RCC 7860 (cell line): ENCODE measurements around the gene TMEM81.

ENCODE experiments used
- DNase-seq: peaks from one replicate; pipeline ENCODE4 v3.0.0-alpha.2; 2015; ENCODE audit warnings: low spot score
- FAIRE-seq: peaks from 2 replicates; lab custom pipeline; 2012; peaks lifted over from hg19 to GRCh38; lab: Jason Lieb, UNC

The TMEM81 gene

GRCh38 chr1:205077158-205077933, 6.9 kb downstream of the TMEM81 start:
- DNase-seq (no peak), FAIRE-seq (no peak)

DNA sequence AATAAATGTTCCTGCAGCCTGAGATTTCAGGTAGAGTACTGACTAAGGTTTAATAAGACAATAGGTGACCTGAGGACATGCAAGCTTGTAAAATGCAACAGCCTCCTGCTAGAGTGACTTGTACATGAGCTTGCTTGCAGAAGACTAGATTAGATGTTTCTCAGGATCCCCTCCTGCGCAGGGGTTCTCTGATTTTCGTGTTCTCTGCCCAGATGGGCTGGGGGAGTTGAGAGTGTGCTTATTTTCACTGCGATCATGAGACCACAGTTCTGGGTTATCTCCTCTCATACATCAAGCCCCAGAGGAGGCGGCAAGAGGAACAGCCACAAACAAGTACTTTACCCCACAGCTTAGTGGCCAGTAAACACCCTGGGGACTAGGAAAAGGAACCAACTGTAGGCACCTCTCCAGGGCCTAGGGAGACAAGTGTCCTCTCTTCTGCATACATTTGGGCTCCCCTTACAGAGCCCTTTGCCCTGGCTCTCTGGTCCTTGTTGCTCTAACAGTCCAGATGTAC, 8.0 kb downstream of the TMEM81 start:
- no peak for FAIRE-seq
- no peak for DNase-seq

GRCh38 chr1:205075642-205076155, 8.6 kb downstream of the TMEM81 start:
- DNase-seq: no peak
- no peak for FAIRE-seq

DNA sequence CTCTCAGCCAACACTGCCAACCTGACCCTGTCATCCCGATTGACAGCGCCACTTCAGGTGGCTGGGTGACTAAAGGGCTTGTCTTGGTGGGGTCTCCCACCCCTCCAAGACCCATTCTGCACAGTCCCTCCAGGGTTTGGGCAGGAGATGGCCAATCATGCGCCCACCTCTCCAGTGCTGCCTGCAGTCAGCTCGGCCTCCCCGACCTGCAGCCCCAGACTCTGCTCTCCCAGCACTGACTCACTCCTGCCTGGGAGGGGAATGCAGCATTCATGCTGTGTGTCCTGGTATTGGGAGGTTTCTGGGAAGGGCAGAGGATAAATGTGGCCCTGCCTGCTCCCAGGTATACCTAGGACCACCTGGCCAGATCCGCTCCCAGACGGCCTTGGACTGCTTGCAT, 9.7 kb downstream of the TMEM81 start:
- FAIRE-seq: no peak
- DNase-seq: no peak

DNA sequence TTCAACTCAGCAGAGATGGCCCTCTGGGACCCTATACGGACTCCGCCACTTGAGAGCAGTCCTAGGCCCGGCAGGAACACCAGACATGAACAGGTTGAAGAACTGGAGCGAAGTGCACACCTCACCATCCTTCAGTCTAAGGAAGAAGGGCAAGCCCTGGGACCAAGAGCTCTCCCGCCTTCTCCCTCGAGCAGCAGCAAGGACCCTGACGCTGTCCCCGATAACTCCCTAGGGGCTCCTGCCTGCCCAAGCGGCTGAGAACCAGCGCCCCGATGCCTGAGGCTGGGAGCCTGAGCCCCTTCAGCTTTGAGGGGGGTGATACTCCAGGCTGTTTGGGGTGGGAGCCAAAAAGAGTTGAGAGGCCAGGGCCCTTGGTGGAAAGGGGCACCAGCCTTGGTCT, 10.2 kb downstream of the TMEM81 start:
- no peak for FAIRE-seq

GRCh38 chr1:205073511-205073910, 10.7 kb downstream of the TMEM81 start:
- no peak for FAIRE-seq

More for the DNA sequence above, 10.2 kb downstream of the TMEM81 start:
- no peak for DNase-seq

DNA sequence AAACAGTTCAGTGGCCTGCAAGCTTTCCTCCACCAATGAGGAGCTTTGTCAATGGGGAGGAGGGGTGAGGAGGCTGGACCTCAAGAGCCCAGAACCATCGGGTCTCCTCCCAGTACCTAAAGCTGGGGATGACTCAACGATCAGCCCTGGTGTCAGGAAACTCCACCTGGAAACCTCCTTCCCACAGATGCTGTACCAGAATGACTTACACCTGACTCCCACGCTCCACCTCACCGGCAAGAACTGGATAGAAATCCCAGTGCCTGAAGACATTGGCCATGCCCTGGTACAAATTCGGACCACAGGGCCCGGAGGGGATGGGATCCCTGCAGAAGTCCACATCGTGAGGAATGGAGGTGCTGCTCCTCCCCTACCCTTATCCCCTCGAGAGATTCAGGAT, 11.4 kb downstream of the TMEM81 start:
- DNase-seq: no peak
- FAIRE-seq: no peak

More at GRCh38 chr1:205073511-205073910, 10.7 kb downstream of the TMEM81 start:
- DNase-seq: no peak

DNA sequence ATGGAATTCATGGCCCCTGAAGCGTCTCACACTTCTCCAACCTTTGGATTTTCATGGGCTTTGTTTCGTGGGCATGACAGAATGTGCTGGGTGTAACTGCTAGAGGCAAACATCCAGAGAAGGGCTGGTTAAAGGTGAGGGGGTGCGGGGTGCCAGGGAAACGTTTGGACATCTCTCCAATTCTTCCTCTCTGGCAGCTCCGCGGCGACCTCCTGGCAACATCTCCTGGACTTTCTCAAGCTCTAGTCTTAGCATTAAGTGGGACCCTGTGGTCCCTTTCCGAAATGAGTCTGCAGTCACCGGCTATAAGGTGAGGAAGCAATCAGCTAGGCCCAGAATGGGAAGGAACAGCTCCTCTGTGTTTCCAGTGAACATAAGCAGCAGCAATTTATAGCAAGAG, 12.0 kb downstream of the TMEM81 start:
- FAIRE-seq: no peak
- no peak for DNase-seq

- DNase-seq (no peak), FAIRE-seq (no peak)
These were observed 12.5 kb downstream of the TMEM81 start for GRCh38 chr1:205071801-205072200.

GRCh38 chr1:205071028-205071409, 13.2 kb downstream of the TMEM81 start:
- FAIRE-seq: no peak
- DNase-seq: no peak

GRCh38 chr1:205069371-205070125, 14.7 kb downstream of the TMEM81 start:
- FAIRE-seq: no peak
- DNase-seq: no peak

DNA sequence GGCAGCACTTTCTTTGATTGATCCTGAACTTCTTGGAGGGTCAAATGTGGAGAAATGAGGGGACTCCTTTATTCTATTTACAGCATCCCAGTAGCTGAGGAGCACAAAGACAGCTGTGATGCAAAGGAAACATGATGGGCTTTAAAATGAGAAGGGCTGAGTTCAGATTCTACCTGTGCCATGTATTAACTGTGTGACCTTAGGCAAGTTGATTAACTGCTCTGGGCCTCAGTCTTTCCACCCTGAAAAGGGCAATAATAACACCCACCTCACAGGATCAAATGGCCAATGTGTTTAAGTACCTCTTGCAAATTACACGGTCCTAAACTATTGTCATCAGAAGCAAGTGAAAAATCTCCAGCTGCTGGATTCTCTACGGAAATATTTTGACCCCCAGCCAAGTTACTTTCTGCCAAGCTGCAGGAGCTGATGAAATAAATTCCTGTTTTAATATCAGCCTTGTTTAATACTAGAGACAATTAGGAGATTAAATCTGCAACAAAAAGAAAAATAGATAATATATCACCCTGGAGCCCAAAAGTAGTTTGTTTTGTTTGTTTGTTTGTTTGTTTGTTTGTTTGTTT, 15.7 kb downstream of the TMEM81 start:
- no peak for DNase-seq

GRCh38 chr1:205068001-205068400, 16.3 kb downstream of the TMEM81 start:
- FAIRE-seq: no peak

More for the DNA sequence above, 15.7 kb downstream of the TMEM81 start:
- no peak for FAIRE-seq

DNA sequence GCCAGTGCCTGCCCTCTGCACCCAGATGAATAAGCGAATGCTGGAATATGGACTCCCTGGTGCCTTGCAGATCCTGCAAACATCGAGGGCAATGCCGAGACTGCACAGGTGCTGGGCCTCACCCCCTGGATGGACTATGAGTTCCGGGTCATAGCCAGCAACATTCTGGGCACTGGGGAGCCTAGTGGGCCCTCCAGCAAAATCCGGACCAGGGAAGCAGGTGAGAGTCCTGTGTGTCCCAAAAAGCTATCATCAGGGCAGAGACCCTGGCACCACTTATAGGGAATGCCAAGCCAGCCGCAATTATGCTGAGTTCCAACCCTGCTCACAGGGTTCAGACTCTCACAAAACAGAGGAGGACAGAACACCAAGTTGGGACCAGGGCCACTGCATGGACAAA, 17.2 kb downstream of the TMEM81 start:
- FAIRE-seq (no peak), DNase-seq (no peak)

More at GRCh38 chr1:205068001-205068400, 16.3 kb downstream of the TMEM81 start:
- DNase-seq: no peak

DNA sequence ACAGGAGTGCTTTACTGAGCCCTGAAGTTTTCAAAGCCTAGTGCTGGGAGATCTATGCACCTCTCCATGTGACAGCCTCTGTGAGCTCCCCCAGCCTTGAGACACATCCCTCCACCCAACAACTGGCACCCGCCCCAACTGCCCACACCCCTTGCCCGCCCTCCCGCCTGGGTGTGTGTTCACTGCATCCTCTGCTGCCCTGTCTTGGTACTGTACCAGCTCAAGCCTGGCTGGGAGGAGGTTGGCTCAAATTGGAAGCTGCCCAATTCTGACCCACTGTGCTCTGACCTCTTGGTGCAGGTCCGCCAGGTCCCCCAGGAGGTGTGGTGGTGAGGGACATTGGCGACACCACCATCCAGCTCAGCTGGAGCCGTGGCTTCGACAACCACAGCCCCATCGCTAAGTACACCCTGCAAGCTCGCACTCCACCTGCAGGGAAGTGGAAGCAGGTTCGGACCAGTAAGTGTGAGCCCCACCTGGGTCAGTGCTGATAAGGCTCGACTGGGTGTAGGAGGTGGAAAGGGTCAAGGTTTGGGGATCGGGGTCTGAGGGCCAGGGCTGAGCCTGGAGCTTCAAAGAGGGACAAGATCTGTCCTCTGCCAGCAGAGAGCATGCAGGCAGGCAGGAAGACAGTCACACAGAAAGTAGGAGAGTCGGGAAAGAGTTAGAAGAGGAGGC, 18.0 kb downstream of the TMEM81 start:
- FAIRE-seq: no peak
- DNase-seq: no peak

- FAIRE-seq: no peak
- no peak for DNase-seq
These were observed 18.6 kb downstream of the TMEM81 start for GRCh38 chr1:205065666-205066065.

GRCh38 chr1:205064741-205065316, 19.4 kb downstream of the TMEM81 start:
- no peak for FAIRE-seq
- DNase-seq: no peak

GRCh38 chr1:205064301-205064700, 20.0 kb downstream of the TMEM81 start:
- FAIRE-seq (no peak), DNase-seq (no peak)

DNA sequence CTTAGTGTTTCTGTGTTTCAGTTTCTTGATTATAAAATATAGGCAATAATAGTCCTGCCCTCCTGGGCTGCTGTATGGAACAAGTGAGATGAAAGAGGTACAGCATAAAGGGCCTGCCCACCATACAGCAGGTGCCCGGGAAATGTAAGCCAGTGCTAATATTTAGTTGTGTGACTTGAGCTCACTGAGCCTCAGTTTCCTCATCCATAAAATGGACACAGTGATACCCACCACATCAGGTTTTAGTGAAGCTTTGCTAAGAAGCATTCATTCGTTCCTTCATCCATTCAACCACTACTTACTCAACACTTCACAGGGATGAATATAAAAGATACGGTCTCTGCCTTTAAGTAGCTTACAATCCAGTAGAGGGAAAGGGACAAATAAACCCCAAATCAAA, 21.4 kb downstream of the TMEM81 start:
- no peak for FAIRE-seq
- no peak for DNase-seq

DNA sequence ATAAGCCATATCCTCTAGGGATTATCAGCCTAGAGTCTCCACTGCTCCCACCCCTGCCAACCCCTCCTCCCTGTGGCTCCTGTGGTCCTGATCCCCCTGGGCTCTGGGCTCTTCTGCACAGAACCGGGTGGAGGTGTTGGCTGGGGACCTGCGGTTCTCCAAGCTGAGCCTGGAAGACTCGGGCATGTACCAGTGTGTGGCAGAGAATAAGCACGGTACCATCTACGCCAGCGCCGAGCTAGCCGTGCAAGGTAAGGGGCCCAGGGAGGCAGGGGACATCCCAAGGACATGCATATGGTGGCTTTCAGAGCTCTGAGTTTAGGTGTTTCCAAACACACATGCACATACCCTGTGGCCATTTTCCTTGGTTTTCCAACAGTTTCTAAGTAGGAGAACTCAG, 21.9 kb downstream of the TMEM81 start:
- FAIRE-seq: no peak
- DNase-seq: no peak
